ENCODE data around the gene MYH13. TPM values are rescaled to one million over a fixed set of nuclear protein-coding genes. Genes with fewer than 3 reads are reported as not detected.

Gene MYH13
- total RNA-seq, 1 experiment from 2014 or later = not detected

GRCh38 chr17:10369239-10369638 is 3.6 kb downstream of the MYH13 start:
- no peaks in the 10 kb centered on the region for H3K4me1 ChIP-seq (replicated peaks; ENCODE audit: insufficient read depth)
- no peak for DNase-seq
- no peaks in the 10 kb centered on the region for H3F3A ChIP-seq (ENCODE audit: insufficient read depth, low read depth)
- no peak overlapping the region for H2AFZ ChIP-seq
- H3K4me3 ChIP-seq = no peak overlapping the region
- H3K4me2 ChIP-seq = no peak overlapping the region
- H3K9me2 ChIP-seq (ENCODE audit: insufficient read depth) = no peaks in the 10 kb centered on the region
- no TSS peak for BruUV-seq (replicated peaks)
- no peak for TF ChIP-seq EZH2 (IDR thresholded peaks at IDR 0.05; ENCODE audit: low read depth)
- no peak for TF ChIP-seq CTCF (conservative IDR thresholded peaks at IDR 0.05)
- H3K36me3 ChIP-seq (ENCODE audit: low read depth) = no peaks in the 10 kb centered on the region
- no peaks in the 10 kb centered on the region for H3K9me3 ChIP-seq (ENCODE audit: insufficient read depth, low read depth)
- CTCF ChIA-PET = no interaction called here
- no peaks in the 10 kb centered on the region for H3K79me2 ChIP-seq (ENCODE audit: low read depth)
- POLR2A ChIA-PET (ENCODE audit: unreplicated experiment) = no interaction called here
- intact Hi-C loops (cut with micrococcal nuclease; ENCODE audit: unreplicated experiment) = no loop called here
- peaks cover 10% of the 10 kb centered on the region; the same call in 1 of the 2 replicates for H3K27me3 ChIP-seq (ENCODE audit: insufficient read depth, low read depth)
- no peaks in the 10 kb centered on the region for H4K20me1 ChIP-seq (ENCODE audit: insufficient read depth)
- no peak overlapping the region for H3K27ac ChIP-seq

GRCh38 chr17:10368561-10368960 is 4.2 kb downstream of the MYH13 start:
- Histone ChIP-seq H3K4me1 (replicated peaks; ENCODE audit: insufficient read depth) (no peaks in the 10 kb centered on the region), H4K20me1 (ENCODE audit: insufficient read depth) (no peaks in the 10 kb centered on the region), H3K27me3 (ENCODE audit: insufficient read depth, low read depth) (peaks cover 13% of the 10 kb centered on the region; the same call in 1 of the 2 replicates), H3K36me3 (ENCODE audit: low read depth) (no peaks in the 10 kb centered on the region), H3F3A (ENCODE audit: insufficient read depth, low read depth) (no peaks in the 10 kb centered on the region), H3K27ac (no peak overlapping the region), H2AFZ (no peak overlapping the region), H3K9me2 (ENCODE audit: insufficient read depth) (no peaks in the 10 kb centered on the region), H3K4me2 (no peak overlapping the region), H3K79me2 (ENCODE audit: low read depth) (no peaks in the 10 kb centered on the region), H3K9me3 (ENCODE audit: insufficient read depth, low read depth) (no peaks in the 10 kb centered on the region), H3K4me3 (no peak overlapping the region)
- ChIA-PET POLR2A (ENCODE audit: unreplicated experiment) (no interaction called here), CTCF (no interaction called here)
- intact Hi-C loops (cut with micrococcal nuclease; ENCODE audit: unreplicated experiment) = no loop called here
- DNase-seq = no peak
- TF ChIP-seq CTCF (conservative IDR thresholded peaks at IDR 0.05) = no peak
- TF ChIP-seq EZH2 (IDR thresholded peaks at IDR 0.05; ENCODE audit: low read depth) = no peak
- no TSS peak for BruUV-seq (replicated peaks)

- Histone ChIP-seq H3K4me2 (no peak overlapping the region), H4K20me1 (ENCODE audit: insufficient read depth) (no peaks in the 10 kb centered on the region), H3K27me3 (ENCODE audit: insufficient read depth, low read depth) (peaks cover 10% of the 10 kb centered on the region; the same call in 1 of the 2 replicates), H3K4me1 (replicated peaks; ENCODE audit: insufficient read depth) (no peaks in the 10 kb centered on the region), H2AFZ (no peak overlapping the region), H3K4me3 (no peak overlapping the region), H3K79me2 (ENCODE audit: low read depth) (no peaks in the 10 kb centered on the region), H3K36me3 (ENCODE audit: low read depth) (no peaks in the 10 kb centered on the region), H3F3A (ENCODE audit: insufficient read depth, low read depth) (no peaks in the 10 kb centered on the region), H3K27ac (no peak overlapping the region), H3K9me2 (ENCODE audit: insufficient read depth) (no peaks in the 10 kb centered on the region), H3K9me3 (ENCODE audit: insufficient read depth, low read depth) (no peaks in the 10 kb centered on the region)
- POLR2A ChIA-PET (ENCODE audit: unreplicated experiment) = no interaction called here
- no peak for DNase-seq
- no TSS peak for BruUV-seq (replicated peaks)
- CTCF ChIA-PET = no interaction called here
- TF ChIP-seq EZH2 (IDR thresholded peaks at IDR 0.05; ENCODE audit: low read depth) (no peak), CTCF (conservative IDR thresholded peaks at IDR 0.05) (no peak)
- intact Hi-C loops (cut with micrococcal nuclease; ENCODE audit: unreplicated experiment) = no loop called here
Observed at GRCh38 chr17:10360578-10360977, 12.2 kb downstream of the MYH13 start.
